ENCODE results near the gene IGFBP5. TPM values are rescaled to one million over a fixed set of nuclear protein-coding genes. Genes with fewer than 3 reads are reported as not detected.

Gene IGFBP5
- total and polyA plus RNA-seq, 10 of the 15 experiments (the other 5 are each of a cell fraction or from before 2014, with no cell fraction given): 2.8 TPM; not detected in 9

GRCh38 chr2:216714376-216714775 is 19.0 kb upstream of the IGFBP5 start:
- RAD21 ChIA-PET (ENCODE audit: unreplicated experiment): no interaction called here
- in situ Hi-C loops (cut with MboI): no loop called here
- peaks cover 2 to 8% of the 10 kb centered on the region in 2 experiments; a peak in 3 of 4 replicates for H3K27me3 ChIP-seq (replicated peaks in 1 of 2; ENCODE audit: control insufficient read depth in 2 of 2, insufficient read depth in 2 of 2, low read length in 1 of 2)
- ATAC-seq (no peak), FAIRE-seq (no peak), DNase-seq (ENCODE audit: low read depth, low spot score) (no peak)
- H3K36me3 ChIP-seq (ENCODE audit: control insufficient read depth in 2 of 2, insufficient read depth in 2 of 2, low read length in 1 of 2): no peaks in the 10 kb centered on the region
- H3K4me1 ChIP-seq (ENCODE audit: control insufficient read depth, insufficient read depth, low read length): no peaks in the 10 kb centered on the region
- no peaks in the 10 kb centered on the region for H3K9me3 ChIP-seq (replicated peaks; ENCODE audit: control insufficient read depth, insufficient read depth, low read length)
- no peak overlapping the region for H3K9ac ChIP-seq (ENCODE audit: control insufficient read depth, insufficient read depth, low read length)
- BruUV-seq (replicated peaks): no TSS peak
- no peak overlapping the region for H3K4me2 ChIP-seq (ENCODE audit: control insufficient read depth, insufficient read depth)
- TF ChIP-seq JUND (IDR thresholded peaks at IDR 0.05; ENCODE audit: low read depth, low read length): no peak
- H2AFZ ChIP-seq (ENCODE audit: control insufficient read depth, low read depth, low read length): no peak overlapping the region
- POLR2A ChIA-PET: no interaction called here
- H3K79me2 ChIP-seq (ENCODE audit: control insufficient read depth, insufficient read depth, low read length): no peaks in the 10 kb centered on the region
- SMC1A ChIA-PET (ENCODE audit: uncharacterized antibody, unreplicated experiment): interaction anchor here (1.0 kb wide), 1 partner anchor 855 kb away, joined by 3 read pairs; no protein-coding TSS in a partner anchor
- 0% methylated on average over 3 of the region's 3 CpGs for WGBS (ENCODE audit: insufficient coverage, insufficient replicate concordance, low lambda C conversion rate, missing lambda C conversion rate)
- CTCF ChIA-PET: interaction anchor here (0.6 kb wide), 1 partner anchor 13 kb away, joined by 3 read pairs; no protein-coding TSS in a partner anchor
- no peak overlapping the region for H3K27ac ChIP-seq (ENCODE audit: control insufficient read depth, insufficient read depth)
- no peak overlapping the region for H3K4me3 ChIP-seq
- no peaks in the 10 kb centered on the region for H4K20me1 ChIP-seq (ENCODE audit: control insufficient read depth, insufficient read depth)
- intact Hi-C loops (cut with micrococcal nuclease; ENCODE audit: unreplicated experiment): no loop called here

GRCh38 chr2:216713691-216714336 is 18.5 kb upstream of the IGFBP5 start:
- H3K4me3 ChIP-seq: no peak overlapping the region
- TF ChIP-seq, protein P1, sequence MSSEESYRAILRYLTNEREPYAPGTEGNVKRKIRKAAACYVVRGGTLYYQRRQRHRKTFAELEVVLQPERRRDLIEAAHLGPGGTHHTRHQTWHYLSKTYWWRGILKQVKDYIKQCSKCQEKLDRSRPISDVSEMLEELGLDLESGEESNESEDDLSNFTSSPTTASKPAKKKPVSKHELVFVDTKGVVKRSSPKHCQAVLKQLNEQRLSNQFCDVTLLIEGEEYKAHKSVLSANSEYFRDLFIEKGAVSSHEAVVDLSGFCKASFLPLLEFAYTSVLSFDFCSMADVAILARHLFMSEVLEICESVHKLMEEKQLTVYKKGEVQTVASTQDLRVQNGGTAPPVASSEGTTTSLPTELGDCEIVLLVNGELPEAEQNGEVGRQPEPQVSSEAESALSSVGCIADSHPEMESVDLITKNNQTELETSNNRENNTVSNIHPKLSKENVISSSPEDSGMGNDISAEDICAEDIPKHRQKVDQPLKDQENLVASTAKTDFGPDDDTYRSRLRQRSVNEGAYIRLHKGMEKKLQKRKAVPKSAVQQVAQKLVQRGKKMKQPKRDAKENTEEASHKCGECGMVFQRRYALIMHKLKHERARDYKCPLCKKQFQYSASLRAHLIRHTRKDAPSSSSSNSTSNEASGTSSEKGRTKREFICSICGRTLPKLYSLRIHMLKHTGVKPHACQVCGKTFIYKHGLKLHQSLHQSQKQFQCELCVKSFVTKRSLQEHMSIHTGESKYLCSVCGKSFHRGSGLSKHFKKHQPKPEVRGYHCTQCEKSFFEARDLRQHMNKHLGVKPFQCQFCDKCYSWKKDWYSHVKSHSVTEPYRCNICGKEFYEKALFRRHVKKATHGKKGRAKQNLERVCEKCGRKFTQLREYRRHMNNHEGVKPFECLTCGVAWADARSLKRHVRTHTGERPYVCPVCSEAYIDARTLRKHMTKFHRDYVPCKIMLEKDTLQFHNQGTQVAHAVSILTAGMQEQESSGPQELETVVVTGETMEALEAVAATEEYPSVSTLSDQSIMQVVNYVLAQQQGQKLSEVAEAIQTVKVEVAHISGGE (CRISPR knock-in tag; IDR thresholded peaks at IDR 0.05): no peak
- no peak for TF ChIP-seq NFYB (IDR thresholded peaks at IDR 0.05; ENCODE audit: insufficient read depth, low read depth, low read length)
- TF ChIP-seq WRNIP1 (IDR thresholded peaks at IDR 0.05; ENCODE audit: borderline replicate concordance, low read depth, low read length): no peak
- no peak for TF ChIP-seq MAX (IDR thresholded peaks at IDR 0.05; ENCODE audit: low read depth, low read length)
- TF ChIP-seq MEF2A (IDR thresholded peaks at IDR 0.05; ENCODE audit: insufficient read depth, low read depth, low read length): no peak
- TF ChIP-seq BMI1 (IDR thresholded peaks at IDR 0.05; ENCODE audit: borderline replicate concordance): no peak
- no peak for TF ChIP-seq CREM (IDR thresholded peaks at IDR 0.05; ENCODE audit: low read depth)
- no peak for TF ChIP-seq SP1 (IDR thresholded peaks at IDR 0.05; ENCODE audit: low read depth, low read length)
- no peak for TF ChIP-seq CEBPB (IDR thresholded peaks at IDR 0.05; ENCODE audit: borderline replicate concordance in 1 of 2, low read depth in 2 of 2, low read length in 2 of 2)
- no peak for TF ChIP-seq RBBP5 (conservative IDR thresholded peaks at IDR 0.05)
- TF ChIP-seq NRF1 (conservative IDR thresholded peaks at IDR 0.05; ENCODE audit: low read depth, low read length): no peak
- TF ChIP-seq SPI1 (IDR thresholded peaks at IDR 0.05; ENCODE audit: borderline replicate concordance, insufficient read depth, low read depth, low read length): no peak

More at GRCh38 chr2:216713691-216714336, 18.5 kb upstream of the IGFBP5 start:
- FAIRE-seq (no peak), DNase-seq (ENCODE audit: low read depth, low spot score) (no peak), ATAC-seq (no peak)
- in situ Hi-C loops (cut with MboI) (no loop called here), intact Hi-C loops (cut with micrococcal nuclease; ENCODE audit: unreplicated experiment) (no loop called here)
- Histone ChIP-seq H3K79me2 (ENCODE audit: control insufficient read depth, insufficient read depth, low read length) (no peaks in the 10 kb centered on the region), H3K9me3 (replicated peaks; ENCODE audit: control insufficient read depth, insufficient read depth, low read length) (no peaks in the 10 kb centered on the region), H3K4me2 (ENCODE audit: control insufficient read depth, insufficient read depth) (no peak overlapping the region), H3K36me3 (ENCODE audit: control insufficient read depth in 2 of 2, insufficient read depth in 2 of 2, low read length in 1 of 2) (no peaks in the 10 kb centered on the region), H3K27ac (ENCODE audit: control insufficient read depth, insufficient read depth) (no peak overlapping the region), H3K27me3 (replicated peaks in 1 of 2; ENCODE audit: control insufficient read depth in 2 of 2, insufficient read depth in 2 of 2, low read length in 1 of 2) (peaks cover 2 to 8% of the 10 kb centered on the region in 2 experiments; a peak in 3 of 4 replicates), H3K9ac (ENCODE audit: control insufficient read depth, insufficient read depth, low read length) (no peak overlapping the region), H4K20me1 (ENCODE audit: control insufficient read depth, insufficient read depth) (no peaks in the 10 kb centered on the region), H3K4me1 (ENCODE audit: control insufficient read depth, insufficient read depth, low read length) (no peaks in the 10 kb centered on the region), H2AFZ (ENCODE audit: control insufficient read depth, low read depth, low read length) (no peak overlapping the region)
- CTCF ChIA-PET: interaction anchor here (0.6 kb wide), 1 partner anchor 13 kb away, joined by 3 read pairs; no protein-coding TSS in a partner anchor
- SMC1A ChIA-PET (ENCODE audit: uncharacterized antibody, unreplicated experiment): interaction anchor here (1.0 kb wide), 1 partner anchor 855 kb away, joined by 3 read pairs; no protein-coding TSS in a partner anchor
- BruUV-seq (replicated peaks): no TSS peak
- POLR2A ChIA-PET: interaction anchor here (0.5 to 0.6 kb wide), 2 partner anchors 22 to 104 kb away, joined by 3 read pairs; no protein-coding TSS in a partner anchor
- 19% methylated on average over 8 of the region's 8 CpGs for WGBS (ENCODE audit: insufficient coverage, insufficient replicate concordance, low lambda C conversion rate, missing lambda C conversion rate)
- RAD21 ChIA-PET (ENCODE audit: unreplicated experiment): no interaction called here

All from GM12878 (cell line).